Cortex of kidney (tissue), 1 donor: ENCODE measurements around the gene IL31.
"Not testable (repeated sequence)": the region's sequence is repeated elsewhere in the genome, so short reads cannot be mapped to it uniquely, and the experiment has no call there.

ENCODE experiments used
- DNase-seq: peaks from one replicate; lab custom pipeline; 2025; lab: John Stamatoyannopoulos, UW

IL31 gene

DNA sequence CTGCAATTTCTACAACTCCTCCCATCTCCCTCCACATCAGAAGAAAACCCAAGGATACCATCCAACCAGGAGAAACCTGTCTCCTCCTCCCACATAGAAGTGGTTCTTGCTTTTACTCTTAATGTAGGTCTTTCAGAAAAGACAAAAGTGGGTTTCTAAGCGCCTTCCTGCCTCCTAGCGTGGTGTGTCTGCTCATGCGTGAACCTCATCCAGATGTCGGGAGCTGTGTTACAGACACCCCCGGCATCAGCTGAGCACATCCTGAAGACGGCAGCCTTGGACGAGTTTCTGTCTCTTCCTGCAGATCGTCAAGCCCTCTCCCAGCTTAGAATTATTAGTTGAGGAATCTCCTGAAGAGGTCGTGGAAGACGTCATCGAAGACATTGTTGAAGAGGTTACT, 18.4 kb upstream of the IL31 start:
- DNase-seq: no peak

DNA sequence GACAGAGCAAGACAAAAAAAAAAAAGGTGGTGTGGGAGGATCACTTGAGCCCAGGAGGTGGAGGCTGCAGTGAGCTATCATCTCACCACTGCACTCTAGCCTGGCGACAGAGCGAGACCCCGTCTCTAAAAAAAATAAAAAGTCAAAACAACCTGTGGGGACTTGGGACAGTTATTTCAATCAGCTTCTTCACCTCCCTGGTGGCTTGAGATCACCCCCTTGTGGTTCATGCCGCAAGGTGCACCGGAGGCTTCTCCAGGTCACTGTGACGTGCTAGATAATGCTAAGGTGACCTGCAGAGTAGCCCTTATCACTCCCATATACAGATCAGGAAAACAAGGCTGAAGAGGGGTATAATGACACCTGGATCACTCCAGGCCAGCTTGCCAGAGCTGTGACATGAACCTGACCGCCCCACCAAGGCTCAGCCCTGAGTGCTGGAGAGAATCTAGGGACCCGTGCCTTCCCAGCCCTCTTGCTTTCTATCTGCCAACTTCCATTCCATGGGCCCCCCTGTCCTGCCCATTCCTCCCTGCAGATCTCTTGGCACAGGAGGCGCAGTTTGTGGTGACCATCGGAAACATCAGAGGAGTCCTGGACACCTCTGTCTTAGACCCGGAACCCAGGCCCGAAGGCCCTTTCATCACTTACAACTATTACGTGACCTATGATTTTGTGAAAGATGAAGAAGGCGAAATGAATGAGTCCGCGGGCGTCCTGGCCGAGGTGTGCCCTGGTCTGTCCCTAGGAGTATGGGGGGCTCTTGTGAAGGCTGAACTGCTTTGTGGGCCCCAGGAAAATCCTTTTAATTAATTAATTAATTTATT, 17.0 kb upstream of the IL31 start:
- no peak for DNase-seq

DNA sequence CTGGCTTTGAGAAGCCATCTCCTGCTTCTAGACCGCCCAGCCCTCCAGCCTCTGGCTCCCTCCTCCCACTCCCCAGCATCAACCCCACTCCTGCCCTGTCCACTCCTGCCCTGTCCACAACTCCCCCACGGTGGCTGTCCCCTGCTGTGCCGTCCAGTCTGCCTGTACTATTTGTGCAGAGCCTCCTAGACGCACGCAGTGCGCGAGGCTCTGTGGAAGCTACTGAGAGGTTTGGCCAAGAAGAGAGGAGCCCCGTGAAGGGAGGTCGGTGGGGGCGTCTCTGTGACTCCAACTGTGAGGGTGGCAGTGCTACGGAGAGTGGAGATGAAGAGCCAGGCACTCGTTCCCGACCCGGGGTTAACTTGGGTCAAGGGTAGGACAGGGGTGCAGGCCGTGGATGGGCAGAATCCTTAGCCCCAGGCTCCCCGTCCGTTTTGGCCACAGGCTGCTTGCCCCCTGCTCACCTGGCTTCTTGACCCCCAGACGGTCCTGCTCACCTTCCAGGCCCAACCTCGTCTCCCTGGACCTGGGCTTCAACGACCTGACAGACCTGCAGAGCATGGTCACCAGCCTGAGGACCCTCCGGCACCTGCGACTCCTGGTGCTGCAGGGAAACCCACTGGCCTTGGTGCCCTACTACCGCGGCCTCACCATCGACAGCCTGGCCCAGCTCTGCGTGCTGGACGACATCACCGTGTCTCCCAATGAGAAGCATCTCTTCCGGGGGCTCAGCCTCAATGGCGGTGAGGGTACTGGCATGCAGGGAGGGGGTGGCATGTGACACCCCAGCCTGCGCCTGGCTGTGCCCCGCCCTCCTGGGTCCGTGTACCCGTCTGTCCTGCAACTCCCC, 15.8 kb upstream of the IL31 start:
- DNase-seq: no peak

DNA sequence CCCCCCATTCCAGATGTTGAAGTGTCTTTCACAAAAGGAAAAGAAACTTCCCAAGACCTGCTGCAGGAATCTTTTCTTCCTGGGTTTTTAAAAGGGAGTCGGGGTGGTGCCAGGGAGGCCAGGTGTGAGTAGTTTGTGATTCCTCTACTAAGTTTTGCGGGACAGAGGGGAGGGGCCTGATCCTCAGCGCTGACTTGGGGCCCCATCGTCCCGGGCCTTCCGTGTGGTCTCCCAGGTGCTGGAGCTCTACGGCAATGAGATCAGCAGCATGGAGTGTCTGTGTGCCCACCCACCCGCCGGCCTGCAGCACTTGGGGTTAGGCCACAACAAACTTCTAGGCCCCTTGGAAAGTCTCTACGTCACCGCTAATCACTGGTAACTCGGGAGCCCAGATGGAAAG, 13.4 kb upstream of the IL31 start:
- DNase-seq: no peak

DNA sequence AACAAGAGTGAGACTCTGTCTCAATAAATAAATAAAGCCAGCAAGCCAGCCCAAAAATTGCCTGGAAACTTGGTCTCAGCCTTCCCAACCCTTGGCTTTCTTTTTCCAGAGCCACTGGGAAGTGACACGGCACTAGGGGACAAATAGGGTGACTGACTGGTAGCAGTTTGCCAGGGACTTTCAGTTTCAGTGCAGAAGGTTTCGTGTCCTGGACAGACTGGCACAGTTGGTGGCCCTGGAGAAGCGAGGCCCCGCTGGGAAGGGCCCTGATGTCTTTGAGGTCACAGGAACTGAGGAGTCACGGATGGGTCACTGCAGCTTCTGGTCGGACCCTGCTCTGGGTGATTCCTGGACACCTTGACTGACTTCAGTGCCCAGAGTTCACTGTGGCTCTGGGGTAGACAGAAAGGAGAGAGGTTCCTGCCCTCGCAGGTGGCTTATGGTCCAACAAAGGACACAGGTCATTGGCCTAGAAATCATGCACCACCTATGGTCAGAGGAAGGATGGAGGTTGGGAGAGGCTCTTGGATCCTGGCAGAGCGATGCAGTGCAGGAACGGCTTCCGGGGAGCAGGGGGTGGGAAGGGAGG, 11.6 kb upstream of the IL31 start:
- no peak for DNase-seq

DNA sequence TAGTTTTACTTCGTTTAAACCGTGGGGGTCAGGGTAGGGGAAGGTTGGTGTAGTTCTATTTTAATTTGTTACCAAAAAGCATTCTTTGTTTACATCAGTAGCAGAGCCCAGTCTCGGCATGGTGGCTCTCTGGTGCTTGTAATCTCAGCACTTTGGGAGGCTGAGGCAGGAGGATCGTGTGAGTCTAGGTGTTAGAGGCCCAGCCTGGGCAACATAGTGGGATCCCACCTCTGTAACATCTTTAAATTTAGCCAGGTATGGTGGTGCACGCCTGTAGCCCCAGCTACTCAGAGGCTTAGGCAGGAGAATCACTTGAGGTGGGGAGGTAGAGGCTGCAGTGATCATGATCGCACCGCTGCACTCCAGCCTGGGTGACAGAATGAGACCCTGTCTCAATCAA, 11.1 kb upstream of the IL31 start:
- DNase-seq: no peak

DNA sequence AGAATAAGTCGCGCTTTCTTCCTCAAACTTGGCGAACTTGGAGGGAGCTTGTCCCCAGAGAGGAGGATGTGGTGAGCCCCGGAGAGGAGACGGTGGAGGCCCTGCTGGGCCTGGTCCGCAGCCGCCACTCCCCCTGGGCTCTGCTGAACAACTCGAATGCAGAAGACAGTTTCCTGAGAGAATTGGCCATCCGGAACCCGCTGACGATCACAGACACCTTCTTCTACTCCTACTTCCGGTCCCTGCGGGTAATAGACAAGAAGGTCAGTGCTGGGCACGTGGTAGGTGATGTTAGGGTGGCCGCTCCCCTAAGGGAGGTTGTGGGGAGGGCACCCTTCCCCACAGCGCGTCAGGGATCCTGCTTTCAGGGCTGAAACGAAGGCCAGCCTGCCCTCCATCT, 10.5 kb upstream of the IL31 start:
- no peak for DNase-seq

DNA sequence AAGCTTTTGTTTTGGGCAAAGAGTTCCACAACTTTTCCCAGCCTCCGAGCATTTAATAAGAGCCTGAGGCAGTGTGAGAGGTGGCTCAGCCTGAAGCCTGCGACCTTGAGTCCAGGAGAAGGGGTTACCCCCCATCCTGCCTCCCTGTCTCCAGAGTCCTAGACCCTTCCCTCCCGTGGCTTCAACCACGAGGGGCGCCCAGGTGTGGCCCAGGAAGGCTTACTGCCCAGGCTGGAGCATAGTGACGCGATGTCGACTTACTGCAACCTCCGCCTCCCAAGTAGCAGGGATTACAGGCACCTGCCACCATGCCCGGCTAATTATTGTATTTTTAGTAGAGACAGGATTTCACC, 9.5 kb upstream of the IL31 start:
- DNase-seq: no peak

DNA sequence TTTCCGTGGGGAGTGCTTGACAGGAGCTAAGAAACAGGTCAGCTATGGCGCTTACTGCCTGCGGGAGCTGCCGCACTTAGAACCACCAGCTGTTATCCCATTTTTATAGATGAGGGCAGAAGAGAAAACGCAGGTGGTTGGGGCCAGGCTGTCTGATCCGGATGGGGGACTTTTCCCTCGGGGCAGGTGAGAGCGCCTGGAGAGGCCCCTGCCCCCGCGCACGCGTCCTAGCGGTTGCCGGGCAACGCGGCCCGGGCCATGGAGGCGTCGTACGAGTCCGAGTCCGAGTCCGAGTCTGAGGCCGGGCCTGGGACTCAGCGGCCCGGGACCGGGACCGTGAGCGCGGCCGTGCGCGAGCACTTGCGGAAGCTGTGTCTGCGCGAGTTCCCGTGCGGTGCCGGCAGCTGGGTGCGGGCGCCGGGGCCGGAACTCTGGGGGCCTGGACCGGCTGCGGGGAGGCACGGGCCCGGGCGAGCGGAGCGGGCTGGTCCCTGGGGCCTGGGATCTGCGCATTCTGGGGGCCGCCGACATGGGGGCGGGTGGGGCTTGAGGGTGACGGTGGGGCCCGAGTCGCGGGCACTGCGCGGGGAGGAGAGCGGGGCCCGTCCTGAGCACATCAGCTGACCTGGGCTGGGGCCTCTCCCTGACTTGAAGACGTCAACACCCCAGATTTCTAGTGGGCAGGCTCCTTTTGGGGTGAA, 9.0 kb upstream of the IL31 start, which contains the start of gene LRRC43:
TSS of gene LRRC43 (plus strand) at position 237 of the 701 bp plus-strand sequence. CDS start at position 259, 22 bp downstream.
- DNase-seq: no peak

DNA sequence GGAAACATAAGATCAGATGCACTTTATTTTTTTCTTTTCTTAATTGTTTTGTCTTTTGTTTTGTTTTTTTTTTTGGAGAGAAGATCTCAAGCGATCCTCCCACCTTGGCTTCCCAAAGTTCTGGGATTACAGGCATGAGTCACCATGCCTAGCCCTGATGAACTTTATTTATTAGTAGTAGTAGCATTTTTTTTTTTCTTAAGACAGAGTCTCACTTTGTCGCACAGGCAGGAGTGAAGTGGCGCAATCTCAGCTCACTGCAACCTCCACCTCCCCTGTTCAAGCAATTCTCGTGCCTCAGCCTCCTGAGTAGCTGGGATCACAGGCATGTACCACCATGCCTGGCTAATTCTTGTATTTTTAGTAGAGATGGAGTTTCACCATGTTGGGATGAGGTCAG, 2.5 kb upstream of the IL31 start:
- DNase-seq: not testable (repeated sequence)

DNA sequence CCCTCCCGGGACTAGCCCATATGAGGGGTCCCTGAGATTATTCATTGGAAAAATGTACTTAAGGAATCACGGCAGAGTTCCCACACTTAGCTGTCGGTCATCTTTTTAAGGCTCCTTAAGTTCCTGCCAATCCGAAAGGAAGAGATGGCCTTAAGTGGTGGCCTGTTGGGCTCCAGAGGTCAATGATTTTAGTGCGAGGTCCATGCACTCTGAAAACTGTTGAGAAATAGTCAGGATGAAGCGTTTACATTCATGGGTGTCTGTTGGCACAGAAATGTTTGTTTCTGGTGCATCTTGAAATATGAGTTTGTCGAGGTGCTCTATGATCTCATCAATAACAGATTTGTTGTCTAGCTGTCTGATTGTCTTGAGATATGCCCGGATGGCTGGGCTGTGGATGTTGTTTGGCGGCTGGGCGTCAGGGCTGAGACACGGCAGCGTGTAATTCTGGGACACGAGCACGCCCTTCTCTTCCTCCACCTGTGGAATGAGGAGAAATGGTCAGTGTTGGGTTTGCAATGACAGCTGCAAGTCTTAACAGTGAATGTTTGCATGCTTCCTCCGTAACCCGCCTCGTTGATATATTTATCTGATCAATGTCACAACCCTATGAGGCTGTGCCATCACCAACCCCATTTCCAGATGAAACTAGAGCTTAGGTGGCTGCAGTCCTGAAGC, 1.6 kb downstream of the IL31 start:
- no peak for DNase-seq

DNA sequence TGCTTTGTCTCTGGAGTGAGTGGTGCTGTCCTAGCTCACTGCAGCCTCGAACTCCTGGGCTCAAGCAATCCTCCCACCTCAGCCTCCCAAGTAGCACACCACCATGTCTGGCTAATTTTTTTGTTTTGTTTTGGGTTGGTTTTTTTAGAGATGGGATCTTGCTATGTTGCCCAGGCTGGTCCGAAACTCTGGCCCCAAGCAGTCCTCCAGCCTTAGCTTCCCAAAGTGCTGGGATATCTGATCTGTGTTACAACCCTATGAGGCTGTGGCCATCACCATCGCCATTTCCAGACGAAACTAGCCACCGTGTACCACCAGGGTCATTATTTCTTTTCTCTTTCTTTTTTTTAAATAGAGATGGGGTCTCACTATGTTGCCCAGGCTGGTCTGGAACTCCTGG, 2.6 kb downstream of the IL31 start:
- DNase-seq: no peak

DNA sequence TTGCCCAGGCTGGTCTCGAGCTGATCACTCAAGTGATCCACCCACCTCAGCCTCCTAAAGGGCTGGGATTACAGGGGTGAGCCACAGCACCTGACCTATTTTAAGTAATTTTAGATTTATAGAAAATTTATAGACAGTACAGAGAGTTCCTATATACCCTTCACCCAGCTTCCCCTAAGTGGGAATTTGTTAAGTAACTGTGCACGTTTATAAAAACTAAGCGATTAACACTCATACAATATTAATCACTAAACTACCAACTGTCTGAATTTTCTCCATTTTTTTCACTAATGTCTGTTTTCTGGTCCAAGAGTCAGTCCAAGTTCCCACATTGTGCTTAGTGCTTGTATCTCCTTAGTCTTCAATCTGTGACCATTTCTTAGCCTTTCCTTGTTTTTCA, 5.5 kb downstream of the IL31 start:
- no peak for DNase-seq

DNA sequence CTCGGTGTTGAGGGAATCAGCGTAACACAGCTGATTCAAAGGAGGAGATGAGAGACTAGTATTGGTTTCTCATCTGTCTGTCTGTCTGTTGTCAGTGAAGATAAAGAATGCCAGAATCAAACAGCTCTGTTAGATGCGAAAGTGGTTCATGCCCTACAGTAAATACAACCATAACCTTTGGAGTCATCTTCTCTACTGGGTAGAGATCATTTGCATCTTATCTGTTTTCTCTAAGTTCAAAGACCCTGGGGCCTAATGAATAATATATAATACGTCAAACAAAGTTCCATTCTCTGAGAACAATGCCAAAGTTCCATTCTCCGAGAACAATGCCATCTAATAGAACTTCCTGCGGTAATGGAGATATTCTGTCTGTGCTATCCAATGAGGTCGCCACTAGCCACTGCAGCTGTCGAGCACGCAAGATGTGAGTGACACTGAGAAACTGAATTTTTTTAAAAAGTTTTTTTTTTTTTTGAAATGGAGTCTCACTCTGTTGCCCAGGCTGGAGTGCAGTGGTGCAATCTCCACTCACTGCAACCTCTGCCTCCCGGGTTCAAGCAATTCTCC, 6.6 kb downstream of the IL31 start:
- no peak for DNase-seq

DNA sequence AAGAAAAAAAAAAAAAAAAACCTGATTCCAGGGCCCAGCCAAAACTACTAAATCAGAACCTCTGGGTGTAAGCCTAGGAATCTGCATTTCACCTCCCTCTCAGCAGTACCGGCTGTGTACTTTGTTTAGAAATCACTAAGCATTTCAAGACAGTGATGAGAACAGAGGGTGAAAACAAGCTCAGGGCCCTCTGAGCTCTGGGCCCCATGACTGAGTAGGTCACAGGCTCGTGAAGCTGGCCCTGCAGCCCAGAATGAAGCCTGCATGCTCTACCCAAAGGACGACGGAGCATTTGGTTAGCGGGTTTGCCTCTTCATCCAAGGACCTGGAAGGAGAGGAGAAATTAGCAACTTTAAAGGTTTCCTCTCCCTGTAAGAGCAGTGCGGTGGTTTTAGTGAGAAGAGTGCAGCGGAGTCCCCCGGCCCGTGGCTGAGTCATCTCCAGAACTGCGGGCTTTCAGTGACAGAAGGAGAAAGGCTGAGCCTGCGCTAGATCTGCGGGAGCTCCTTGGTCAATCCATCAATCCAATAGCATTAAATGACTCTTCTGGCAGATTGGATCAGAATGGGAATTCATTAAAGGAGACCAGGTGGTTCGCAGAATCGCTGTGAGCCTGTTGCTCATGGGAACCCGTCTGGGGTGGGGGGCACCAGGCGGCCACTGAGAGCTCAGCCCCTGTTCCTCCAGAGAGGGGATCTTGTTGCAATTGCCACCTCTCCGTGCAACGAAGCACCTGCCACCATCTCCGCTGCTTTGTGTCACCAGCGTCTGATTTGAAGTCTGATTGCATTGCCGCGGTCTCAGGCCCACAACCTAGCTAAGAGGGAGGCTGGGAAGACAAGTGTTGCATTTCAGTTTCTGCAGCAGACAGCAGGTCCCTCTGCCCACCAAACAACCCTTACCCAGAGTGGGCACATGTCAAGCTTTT, 7.3 kb downstream of the IL31 start:
- no peak for DNase-seq

DNA sequence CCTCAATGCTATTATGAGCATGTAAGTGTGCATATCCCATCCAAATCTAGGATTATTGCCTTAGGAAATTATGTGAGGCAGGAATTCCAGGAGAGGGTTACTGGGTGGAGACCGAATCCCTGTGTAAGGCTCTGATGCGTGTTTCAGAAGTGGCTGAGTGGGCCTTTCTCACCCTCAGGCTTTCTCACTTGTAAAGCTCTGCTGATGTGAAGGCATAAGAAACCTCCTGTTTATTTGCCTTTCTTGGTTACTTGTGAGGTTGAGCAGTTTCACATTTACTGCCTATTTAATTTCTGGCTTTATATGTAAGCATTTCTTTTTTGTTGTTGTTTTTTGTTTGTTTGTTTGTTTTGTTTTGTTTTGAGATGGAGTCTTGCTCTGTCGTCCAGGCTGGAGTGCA, 11.0 kb downstream of the IL31 start:
- no peak for DNase-seq

DNA sequence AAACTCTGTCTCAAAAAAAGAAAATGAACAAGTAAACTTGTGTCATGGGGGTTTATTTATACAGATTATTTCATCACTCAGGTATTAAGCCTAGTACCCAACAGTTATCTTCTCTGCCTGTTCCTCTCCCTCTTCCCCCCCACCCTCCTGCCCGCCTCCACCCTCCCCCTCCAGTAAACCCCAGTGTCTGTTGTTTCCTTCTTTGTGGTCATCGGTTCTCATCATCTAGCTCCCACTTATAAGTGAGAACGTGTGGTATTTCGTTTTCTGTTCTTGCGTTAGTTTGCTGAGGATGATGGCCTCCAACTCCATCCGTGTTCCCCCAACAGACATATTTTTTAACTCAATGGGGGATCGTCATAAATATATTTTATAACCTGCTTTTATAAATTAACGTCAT, 12.3 kb downstream of the IL31 start:
- no peak for DNase-seq

DNA sequence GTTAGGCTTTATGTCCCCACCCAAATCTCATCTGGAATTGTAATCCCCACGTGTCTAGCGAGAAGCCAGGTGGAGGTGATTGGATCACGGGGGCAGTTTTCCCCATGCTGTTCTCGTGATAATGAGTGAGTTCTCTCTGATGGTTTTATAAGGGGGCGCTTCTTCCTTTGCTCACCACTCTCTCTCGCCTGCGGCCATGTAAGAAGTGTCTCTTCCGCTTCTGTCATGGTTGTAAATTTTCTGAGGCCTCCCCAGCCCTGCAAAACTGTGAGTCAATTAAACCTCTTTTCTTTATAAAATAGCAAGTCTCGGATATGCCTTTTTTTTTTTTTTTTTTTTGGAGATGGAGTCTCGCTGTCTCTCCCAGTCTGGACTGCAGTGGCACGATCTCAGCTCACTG, 13.3 kb downstream of the IL31 start:
- no peak for DNase-seq

DNA sequence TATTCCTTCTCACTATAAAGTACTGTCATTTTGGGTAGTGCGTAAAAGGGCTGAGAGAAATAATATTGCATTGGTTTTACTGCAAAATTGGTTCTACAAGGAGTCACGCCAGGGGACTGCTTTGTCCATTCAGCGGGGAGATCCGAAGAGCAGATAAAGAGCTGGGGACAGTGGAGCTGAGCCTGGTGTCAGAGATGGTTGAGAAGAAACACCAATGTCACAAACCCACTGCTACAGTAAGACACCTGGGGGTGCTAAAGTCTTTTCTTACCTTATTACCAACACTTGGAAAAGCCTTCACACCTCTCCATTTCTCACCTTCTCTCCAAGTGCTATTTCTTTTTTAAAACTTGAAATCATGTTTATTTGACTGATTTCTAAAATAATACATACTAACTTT, 14.1 kb downstream of the IL31 start:
- no peak for DNase-seq

DNA sequence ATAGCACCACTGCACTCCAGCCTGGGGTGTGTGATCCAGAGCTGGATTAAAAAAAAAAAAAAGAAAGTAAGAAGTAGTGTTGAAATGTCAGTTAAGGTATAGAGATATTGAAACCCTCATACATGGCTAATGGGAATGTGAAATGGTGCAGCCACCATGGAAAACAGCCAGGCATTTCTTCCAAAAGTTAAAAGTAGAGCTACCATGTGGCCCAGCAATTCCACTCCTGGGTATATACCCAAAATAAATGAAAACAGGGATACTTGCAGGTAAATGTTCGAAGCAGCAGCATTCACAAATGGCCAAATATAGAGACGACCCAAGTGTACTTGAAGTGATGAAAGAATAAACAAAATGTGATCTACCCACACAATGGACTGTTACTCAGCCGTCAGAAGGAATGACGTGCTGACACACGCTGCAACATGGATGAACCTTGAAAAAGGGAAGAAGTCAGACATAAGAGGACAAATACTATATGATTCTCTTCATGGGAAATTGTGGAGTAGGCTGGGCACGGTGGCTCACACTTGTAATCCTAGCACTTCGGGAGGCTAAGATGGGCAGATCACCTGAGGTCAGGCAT, 15.2 kb downstream of the IL31 start:
- no peak for DNase-seq
